22Rv1 (cell line): ENCODE results near the gene SPATS2L.

ENCODE experiments used
- H3K27ac ChIP-seq: fragments of 450-650 bp; 2 replicates; pipeline ENCODE4 v1.5.1; 2017
- CTCF ChIP-seq: fragments of 450-650 bp; IDR thresholded peaks from 2 replicates; pipeline ENCODE4 v1.5.1; 2017; ENCODE audit warnings: mild to moderate bottlenecking
- ZFX ChIP-seq: fragments of 450-650 bp; IDR thresholded peaks from 2 replicates; pipeline ENCODE4 v1.6.1; 2017; ENCODE audit warnings: antibody characterized with exemption, borderline replicate concordance

Gene SPATS2L

GRCh38 chr2:200351815-200352214 is 45.3 kb downstream of the SPATS2L start:
- H3K27ac ChIP-seq = no peak overlapping the region
- TF ChIP-seq CTCF = no peak
- no peak for TF ChIP-seq ZFX

GRCh38 chr2:200352636-200353035 is 46.1 kb downstream of the SPATS2L start:
- H3K27ac ChIP-seq = no peak overlapping the region
- TF ChIP-seq CTCF = no peak
- TF ChIP-seq ZFX = no peak

GRCh38 chr2:200353120-200353519 is 46.6 kb downstream of the SPATS2L start:
- TF ChIP-seq ZFX (no peak), CTCF (no peak)
- no peak overlapping the region for H3K27ac ChIP-seq

GRCh38 chr2:200353874-200354273 is 47.4 kb downstream of the SPATS2L start:
- TF ChIP-seq CTCF (no peak), ZFX (no peak)

GRCh38 chr2:200354833-200355751 is 48.6 kb downstream of the SPATS2L start:
- no peak overlapping the region for H3K27ac ChIP-seq
- TF ChIP-seq ZFX = no peak
- TF ChIP-seq CTCF = no peak

More at GRCh38 chr2:200353874-200354273, 47.4 kb downstream of the SPATS2L start:
- H3K27ac ChIP-seq = no peak overlapping the region

GRCh38 chr2:200356321-200356720 is 49.8 kb downstream of the SPATS2L start:
- no peak for TF ChIP-seq CTCF
- no peak for TF ChIP-seq ZFX
- no peak overlapping the region for H3K27ac ChIP-seq

GRCh38 chr2:200356857-200357384 is 50.4 kb downstream of the SPATS2L start:
- no peak overlapping the region for H3K27ac ChIP-seq
- TF ChIP-seq CTCF = no peak
- TF ChIP-seq ZFX = no peak
